CD4-positive, alpha-beta T cell (primary cell): ENCODE measurements around the gene USP3. TPM values are rescaled to one million over a fixed set of nuclear protein-coding genes. Genes with fewer than 3 reads are reported as not detected.

Experiments
- ATAC-seq: fragments of 200-7000 bp; cut with Tn5 transposase; one replicate; pipeline ENCODE4 v1.10.0; 2022; ENCODE audit warnings: mild to moderate bottlenecking; ENCODE audit not compliant: poor library complexity
- CTCF ChIA-PET: fragments of 350-600 bp; sonication (Branson Sonifier 250); formaldehyde crosslinking; loops from one replicate; lab custom pipeline; 2021; ENCODE audit warnings: antibody characterized with exemption, inconsistent platforms; lab: Charles Lee
- POLR2A ChIA-PET: fragments of 350-600 bp; sonication (Branson Sonifier 250); formaldehyde crosslinking; loops from one replicate; lab custom pipeline; 2021; ENCODE audit warnings: antibody characterized with exemption, inconsistent platforms; lab: Charles Lee
- DNase-seq, 14 experiments: peaks; one replicate each; pipeline ENCODE4 v3.0.0-alpha.2; 2013 to 2020; ENCODE audit warnings: mixed read lengths in 2 of 14
- H3K27ac ChIP-seq, 2 donors: one replicate each; pipeline versions ENCODE4 v1.5.1 to v1.7.0; 2013; ENCODE audit warnings: low read length in 2 of 2, low read depth in 1 of 2, mild to moderate bottlenecking in 1 of 2
- H3K27me3 ChIP-seq, 2 experiments: 1 replicate in 1 of 2; 2 replicates in 1 of 2; pipeline versions ENCODE4 v1.6.1 to v1.7.0; 2013; ENCODE audit warnings: low read length in 2 of 2, control low read depth in 1 of 2, mild to moderate bottlenecking in 1 of 2, moderate library complexity in 1 of 2; ENCODE audit not compliant: insufficient read depth in 2 of 2, control insufficient read depth in 1 of 2
- H3K36me3 ChIP-seq: one replicate; pipeline ENCODE4 v1.6.1; 2013; ENCODE audit warnings: low read length, control low read depth; ENCODE audit not compliant: insufficient read depth
- H3K4me1 ChIP-seq: one replicate; pipeline ENCODE4 v1.6.1; 2013; ENCODE audit warnings: low read length, control low read depth; ENCODE audit not compliant: insufficient read depth
- H3K4me3 ChIP-seq: one replicate; pipeline ENCODE4 v1.5.1; 2013; ENCODE audit warnings: mild to moderate bottlenecking, low read length, moderate library complexity
- H3K9me3 ChIP-seq, 2 experiments: 1 replicate in 1 of 2; 2 replicates in 1 of 2; pipeline versions ENCODE4 v1.6.1 to v1.7.0; 2013; ENCODE audit warnings: low read length in 2 of 2, mild to moderate bottlenecking in 2 of 2, control low read depth in 1 of 2, moderate library complexity in 1 of 2; ENCODE audit not compliant: control insufficient read depth in 1 of 2, insufficient read depth in 1 of 2
- H3K27ac Mint-ChIP-seq: one replicate; pipeline ENCODE4 v1.8.0; 2020; ENCODE audit warnings: mixed read lengths
- H3K27me3 Mint-ChIP-seq: one replicate; pipeline ENCODE4 v1.8.0; 2021; ENCODE audit warnings: mixed read lengths
- H3K36me3 Mint-ChIP-seq: one replicate; pipeline ENCODE4 v1.8.0; 2021; ENCODE audit warnings: low read depth, mixed read lengths
- H3K4me1 Mint-ChIP-seq: one replicate; pipeline ENCODE4 v1.8.0; 2021; ENCODE audit warnings: low read depth, mixed read lengths
- H3K4me3 Mint-ChIP-seq: one replicate; pipeline ENCODE4 v1.8.0; 2020; ENCODE audit warnings: mild to moderate bottlenecking, mixed read lengths
- H3K9me3 Mint-ChIP-seq: one replicate; pipeline ENCODE4 v1.8.0; 2020; ENCODE audit warnings: mixed read lengths
- CTCF ChIP-seq: fragments of 200-600 bp; IDR thresholded peaks from one replicate; pipeline ENCODE4 v1.8.0; 2022; ENCODE audit warnings: antibody characterized with exemption, mild to moderate bottlenecking
- intact Hi-C, 2 experiments: fragments of 100-400 bp; cut with DNase I in 1 of 2; cut with micrococcal nuclease in 1 of 2; formaldehyde crosslinking; loops; one replicate each; pipeline versions ENCODE4 v1.15.1 to v1.9.0; 2023 to 2025; cut with DNase I, micrococcal nuclease
- total RNA-seq, 174 experiments: library from RNA in 2 of 174; stranded (reverse) in 2 of 174; gene quantifications; one replicate each; pipeline ENCODE4 v1.2.3 and lab custom pipeline; 2021 to 2026

Gene USP3
- total RNA-seq, 2 experiments from 2014 or later: 280 to 282 TPM

GRCh38 chr15:63497642-63498467, 6.5 kb upstream of the USP3 start:
- intact Hi-C loops: loop anchor here in 1 of 2 experiments (1.0 kb wide), 3 partner anchors 8 to 19 kb away; no protein-coding TSS in a partner anchor
- Mint-ChIP-seq H3K27ac (no peak overlapping the region), H3K27me3 (no peaks in the 10 kb centered on the region), H3K36me3 (no peaks in the 10 kb centered on the region), H3K9me3 (no peaks in the 10 kb centered on the region), H3K4me1 (peaks cover 75% of the 10 kb centered on the region), H3K4me3 (no peak overlapping the region)
- ATAC-seq (peak; percentile 74), DNase-seq (peak; percentile 56 to 93 (median 73))
- Histone ChIP-seq H3K4me1 (peaks cover 94% of the 10 kb centered on the region), H3K27ac (peak overlapping the region; percentile 88 to 99), H3K36me3 (no peaks in the 10 kb centered on the region), H3K9me3 (peaks cover 0 to 4% of the 10 kb centered on the region in 2 experiments), H3K27me3 (no peaks in the 10 kb centered on the region), H3K4me3 (peak overlapping the region; percentile 37)
- ChIA-PET POLR2A (interaction anchor here (0.5 to 5.0 kb wide), 22 partner anchors 8 to 596 kb away, joined by 3 to 166 read pairs (median 4); partner anchors contain the start of genes APH1B, CIAO2A and USP3), CTCF (interaction anchor here (1.0 to 5.0 kb wide), 11 partner anchors 8 to 266 kb away, joined by 3 to 40 read pairs (median 8); no protein-coding TSS in a partner anchor)
- no peak for TF ChIP-seq CTCF

DNA sequence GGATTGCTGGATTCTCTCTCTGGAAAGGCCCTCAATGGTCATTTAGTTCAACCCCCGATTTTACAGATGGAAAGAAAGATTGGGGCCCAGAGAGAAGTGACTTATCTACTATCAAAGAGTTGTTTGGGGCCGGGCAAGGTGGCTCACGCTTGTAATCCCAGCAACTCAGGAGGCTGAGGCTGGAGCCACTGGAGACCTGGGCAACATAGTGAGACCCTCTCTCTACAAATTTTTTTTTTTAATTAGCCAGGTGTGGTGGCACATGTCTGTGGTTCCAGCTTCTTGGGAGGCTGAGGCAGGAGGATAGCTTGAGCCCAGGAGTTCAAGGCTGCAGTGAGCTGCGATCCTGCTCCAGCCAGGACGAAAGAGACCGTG, 5.2 kb upstream of the USP3 start:
- Mint-ChIP-seq H3K36me3 (peaks cover 6% of the 10 kb centered on the region), H3K27ac (no peak overlapping the region), H3K4me1 (peaks cover 74% of the 10 kb centered on the region), H3K9me3 (no peaks in the 10 kb centered on the region), H3K27me3 (no peaks in the 10 kb centered on the region), H3K4me3 (no peak overlapping the region)
- no peaks in the 10 kb centered on the region for H3K27me3 ChIP-seq
- ATAC-seq (no peak), DNase-seq (no peak)
- H3K4me1 ChIP-seq: peaks cover 98% of the 10 kb centered on the region
- intact Hi-C loops: no loop called here
- POLR2A ChIA-PET: interaction anchor here (1.4 to 5.0 kb wide), 5 partner anchors 7 to 221 kb away, joined by 7 to 166 read pairs (median 49); partner anchors contain the start of genes APH1B and USP3
- no peak overlapping the region for H3K4me3 ChIP-seq
- TF ChIP-seq CTCF: no peak
- CTCF ChIA-PET: interaction anchor here (1.0 to 4.3 kb wide), 5 partner anchors 12 to 267 kb away, joined by 3 to 40 read pairs (median 8); no protein-coding TSS in a partner anchor
- H3K9me3 ChIP-seq: peaks cover 0 to 4% of the 10 kb centered on the region in 2 experiments
- H3K27ac ChIP-seq: peak overlapping the region; percentile 88 to 99
- H3K36me3 ChIP-seq: no peaks in the 10 kb centered on the region

DNA sequence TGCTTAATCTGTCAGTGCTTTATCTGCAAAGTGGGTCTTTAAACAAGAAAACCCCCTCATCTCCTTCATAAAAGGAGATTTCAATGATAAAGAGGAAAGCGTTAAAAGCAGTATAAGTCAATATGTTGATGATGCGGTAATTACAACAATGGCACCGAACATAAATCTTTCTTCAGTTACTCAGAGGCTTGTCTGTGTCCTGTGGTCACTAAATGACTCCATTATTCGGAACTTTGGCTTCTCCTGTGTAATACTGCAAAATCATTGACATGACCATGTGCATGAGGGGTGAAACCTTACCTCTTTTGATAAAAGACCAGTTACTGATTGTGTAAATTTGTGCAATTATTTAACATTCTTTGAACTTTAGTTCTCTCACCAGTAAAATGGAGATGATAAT, 4.8 kb upstream of the USP3 start:
- Mint-ChIP-seq H3K27ac (no peak overlapping the region), H3K4me3 (peak overlapping the region; percentile 28), H3K27me3 (no peaks in the 10 kb centered on the region), H3K4me1 (peaks cover 70% of the 10 kb centered on the region), H3K9me3 (no peaks in the 10 kb centered on the region), H3K36me3 (peaks cover 10% of the 10 kb centered on the region)
- H3K27me3 ChIP-seq: no peaks in the 10 kb centered on the region
- ChIA-PET POLR2A (interaction anchor here (1.4 kb wide), 1 partner anchor 221 kb away, joined by 8 read pairs; the partner anchor contains the start of gene APH1B), CTCF (no interaction called here)
- peaks cover 94% of the 10 kb centered on the region for H3K4me1 ChIP-seq
- no peak for TF ChIP-seq CTCF
- intact Hi-C loops: loop anchor here in 1 of 2 experiments (10.0 kb wide), 2 partner anchors 305 to 595 kb away; partner anchors contain the start of genes CIAO2A and SNX1
- peak overlapping the region; percentile 88 to 99 for H3K27ac ChIP-seq
- DNase-seq (no peak), ATAC-seq (no peak)
- no peak overlapping the region for H3K4me3 ChIP-seq
- no peaks in the 10 kb centered on the region for H3K36me3 ChIP-seq
- peaks cover 0 to 4% of the 10 kb centered on the region in 2 experiments for H3K9me3 ChIP-seq
